GM21515 (cell line): ENCODE measurements around the gene TUBG2.

Source experiments
- ATAC-seq: cut with Tn5 transposase; IDR thresholded peaks from one replicate; pipeline ENCODE4 v1.9.1; 2021; ENCODE audit not compliant: unreplicated experiment

The TUBG2 gene

GRCh38 chr17:42695500-42695899 lies 36.4 kb downstream of the TUBG2 start:
- no peak for ATAC-seq

GRCh38 chr17:42697108-42697811 lies 38.2 kb downstream of the TUBG2 start:
- ATAC-seq, result no peak

- ATAC-seq, result no peak
These were observed 39.8 kb downstream of the TUBG2 start for GRCh38 chr17:42698736-42699414.

- no peak for ATAC-seq
These were observed 40.3 kb downstream of the TUBG2 start for GRCh38 chr17:42699415-42699740.

GRCh38 chr17:42700586-42701289 lies 41.7 kb downstream of the TUBG2 start:
- ATAC-seq, result no peak

- no peak for ATAC-seq
These were observed 43.4 kb downstream of the TUBG2 start for GRCh38 chr17:42702446-42702845.

- ATAC-seq, result no peak
These were observed 45.4 kb downstream of the TUBG2 start for GRCh38 chr17:42704490-42704836.

- ATAC-seq, result peak; percentile 57
These were observed 45.9 kb downstream of the TUBG2 start for GRCh38 chr17:42704837-42705494.

- no peak for ATAC-seq
These were observed 47.6 kb downstream of the TUBG2 start for GRCh38 chr17:42706732-42707131.

- ATAC-seq, result no peak
These were observed 49.5 kb downstream of the TUBG2 start for GRCh38 chr17:42708588-42708987.

- no peak for ATAC-seq
These were observed 50.5 kb downstream of the TUBG2 start for GRCh38 chr17:42709561-42709960.
